Activated CD8-positive, alpha-beta T cell treated with anti-CD3 and anti-CD28 coated beads for 36 hours (primary cell): ENCODE data around the gene MBD6. TPM values are rescaled to one million over a fixed set of nuclear protein-coding genes. Genes with fewer than 3 reads are reported as not detected.

Source experiments
- ATAC-seq: fragments of 200-7000 bp; cut with Tn5 transposase; one replicate; pipeline ENCODE4 v1.10.0; 2021; ENCODE audit warnings: mild to moderate bottlenecking, moderate library complexity
- CTCF ChIA-PET: fragments of 350-600 bp; sonication (Branson Sonifier 250); formaldehyde crosslinking; loops from one replicate; lab custom pipeline; 2021; ENCODE audit warnings: antibody characterized with exemption; lab: Charles Lee
- POLR2A ChIA-PET: fragments of 350-600 bp; sonication (Branson Sonifier 250); formaldehyde crosslinking; loops from one replicate; lab custom pipeline; 2021; ENCODE audit warnings: antibody characterized with exemption; lab: Charles Lee
- DNase-seq: peaks from one replicate; pipeline ENCODE4 v3.0.0-alpha.2; 2020
- H3K27ac Mint-ChIP-seq: one replicate; pipeline ENCODE4 v1.8.0; 2021; ENCODE audit warnings: mild to moderate bottlenecking, mixed read lengths
- H3K27me3 Mint-ChIP-seq: one replicate; pipeline ENCODE4 v1.8.0; 2021; ENCODE audit warnings: mixed read lengths
- H3K36me3 Mint-ChIP-seq: one replicate; pipeline ENCODE4 v1.8.0; 2021; ENCODE audit warnings: low read depth, mixed read lengths
- H3K4me1 Mint-ChIP-seq: one replicate; pipeline ENCODE4 v1.8.0; 2021; ENCODE audit warnings: low read depth, mixed read lengths
- H3K4me3 Mint-ChIP-seq: one replicate; pipeline ENCODE4 v1.8.0; 2021; ENCODE audit warnings: mild to moderate bottlenecking, moderate library complexity, mixed read lengths
- H3K9me3 Mint-ChIP-seq: one replicate; pipeline ENCODE4 v1.8.0; 2021; ENCODE audit warnings: mixed read lengths
- intact Hi-C: fragments of 100-400 bp; cut with micrococcal nuclease; formaldehyde crosslinking; loops from one replicate; pipeline ENCODE4 v1.10.0; 2022
- total RNA-seq, 2 experiments: library from RNA; stranded (reverse); gene quantifications; one replicate each; pipeline ENCODE4 v1.2.3, GENCODE V29; 2021
- TF ChIP-seq, protein P1 (sequence below): fragments of 200-600 bp; IDR thresholded peaks from one replicate; pipeline ENCODE4 v1.8.0; 2022; ENCODE audit warnings: antibody characterized with exemption, mild to moderate bottlenecking

The MBD6 gene
- total RNA-seq, 2 experiments from 2014 or later: 46.5 to 47.3 TPM

GRCh38 chr12:57551637-57552305 lies 29.1 kb downstream of the MBD6 start:
- Mint-ChIP-seq H3K9me3 (no peaks in the 10 kb centered on the region), H3K27ac (no peak overlapping the region), H3K36me3 (no peaks in the 10 kb centered on the region), H3K4me3 (no peak overlapping the region), H3K27me3 (peaks cover 4% of the 10 kb centered on the region), H3K4me1 (peaks cover 19% of the 10 kb centered on the region)
- ATAC-seq (no peak), DNase-seq (no peak)
- CTCF ChIA-PET: interaction anchor here (2.8 kb wide), 1 partner anchor 31 kb away, joined by 16 read pairs; no protein-coding TSS in a partner anchor
- POLR2A ChIA-PET: no interaction called here
- TF ChIP-seq, protein P1, sequence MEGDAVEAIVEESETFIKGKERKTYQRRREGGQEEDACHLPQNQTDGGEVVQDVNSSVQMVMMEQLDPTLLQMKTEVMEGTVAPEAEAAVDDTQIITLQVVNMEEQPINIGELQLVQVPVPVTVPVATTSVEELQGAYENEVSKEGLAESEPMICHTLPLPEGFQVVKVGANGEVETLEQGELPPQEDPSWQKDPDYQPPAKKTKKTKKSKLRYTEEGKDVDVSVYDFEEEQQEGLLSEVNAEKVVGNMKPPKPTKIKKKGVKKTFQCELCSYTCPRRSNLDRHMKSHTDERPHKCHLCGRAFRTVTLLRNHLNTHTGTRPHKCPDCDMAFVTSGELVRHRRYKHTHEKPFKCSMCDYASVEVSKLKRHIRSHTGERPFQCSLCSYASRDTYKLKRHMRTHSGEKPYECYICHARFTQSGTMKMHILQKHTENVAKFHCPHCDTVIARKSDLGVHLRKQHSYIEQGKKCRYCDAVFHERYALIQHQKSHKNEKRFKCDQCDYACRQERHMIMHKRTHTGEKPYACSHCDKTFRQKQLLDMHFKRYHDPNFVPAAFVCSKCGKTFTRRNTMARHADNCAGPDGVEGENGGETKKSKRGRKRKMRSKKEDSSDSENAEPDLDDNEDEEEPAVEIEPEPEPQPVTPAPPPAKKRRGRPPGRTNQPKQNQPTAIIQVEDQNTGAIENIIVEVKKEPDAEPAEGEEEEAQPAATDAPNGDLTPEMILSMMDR: no peak
- intact Hi-C loops: no loop called here

GRCh38 chr12:57552306-57552651 lies 29.7 kb downstream of the MBD6 start:
- DNase-seq: no peak
- no peak overlapping the region for H3K4me3 Mint-ChIP-seq
- peaks cover 17% of the 10 kb centered on the region for H3K4me1 Mint-ChIP-seq
- H3K27me3 Mint-ChIP-seq: peaks cover 4% of the 10 kb centered on the region
- H3K27ac Mint-ChIP-seq: no peak overlapping the region
- no peaks in the 10 kb centered on the region for H3K9me3 Mint-ChIP-seq
- no peak for ATAC-seq
- POLR2A ChIA-PET: interaction anchor here (1.1 kb wide), 1 partner anchor 14 kb away, joined by 3 read pairs; no protein-coding TSS in a partner anchor
- no peaks in the 10 kb centered on the region for H3K36me3 Mint-ChIP-seq
- intact Hi-C loops: no loop called here
- TF ChIP-seq, protein P1: no peak
- CTCF ChIA-PET: interaction anchor here (0.9 to 2.8 kb wide), 2 partner anchors 31 to 70 kb away, joined by 3 to 16 read pairs; no protein-coding TSS in a partner anchor

- CTCF ChIA-PET: interaction anchor here (0.9 to 2.8 kb wide), 2 partner anchors 30 to 69 kb away, joined by 3 to 16 read pairs; no protein-coding TSS in a partner anchor
- Mint-ChIP-seq H3K4me1 (peaks cover 12% of the 10 kb centered on the region), H3K4me3 (no peak overlapping the region), H3K9me3 (no peaks in the 10 kb centered on the region), H3K27me3 (peaks cover 4% of the 10 kb centered on the region), H3K36me3 (no peaks in the 10 kb centered on the region), H3K27ac (no peak overlapping the region)
- ATAC-seq (no peak), DNase-seq (no peak)
- intact Hi-C loops: no loop called here
- TF ChIP-seq, protein P1: no peak
- POLR2A ChIA-PET: interaction anchor here (1.1 kb wide), 1 partner anchor 14 kb away, joined by 3 read pairs; no protein-coding TSS in a partner anchor
These were observed 30.2 kb downstream of the MBD6 start for GRCh38 chr12:57552835-57553313.

GRCh38 chr12:57553343-57554202 lies 30.9 kb downstream of the MBD6 start:
- POLR2A ChIA-PET: interaction anchor here (1.1 kb wide), 1 partner anchor 15 kb away, joined by 3 read pairs; no protein-coding TSS in a partner anchor
- CTCF ChIA-PET: interaction anchor here (0.9 to 2.8 kb wide), 3 partner anchors 29 to 95 kb away, joined by 3 to 16 read pairs (median 3); no protein-coding TSS in a partner anchor
- Mint-ChIP-seq H3K4me1 (peaks cover 11% of the 10 kb centered on the region), H3K27ac (no peak overlapping the region), H3K36me3 (no peaks in the 10 kb centered on the region), H3K4me3 (no peak overlapping the region), H3K9me3 (no peaks in the 10 kb centered on the region), H3K27me3 (peaks cover 3% of the 10 kb centered on the region)
- ATAC-seq (no peak), DNase-seq (no peak)
- TF ChIP-seq, protein P1: no peak
- intact Hi-C loops: no loop called here
